Keratinocyte (primary cell): Measurements from ENCODE around the gene CLDN2. TPM values are rescaled to one million over a fixed set of nuclear protein-coding genes. Genes with fewer than 3 reads are reported as not detected.

Experiments
- DNase-seq: peaks from one replicate; pipeline ENCODE4 v3.0.0-alpha.2; 2011; ENCODE audit warnings: low read depth, missing footprints, low spot score
- FAIRE-seq: peaks from 2 replicates; lab custom pipeline; 2011; peaks lifted over from hg19 to GRCh38; lab: Jason Lieb, UNC
- H2AFZ ChIP-seq: 2 replicates; pipeline ENCODE4 v1.6.0; 2012; ENCODE audit warnings: low read length, control low read depth, inconsistent platforms; ENCODE audit not compliant: control insufficient read depth
- H3K27ac ChIP-seq: 2 replicates; pipeline ENCODE4 v1.5.1; 2011; ENCODE audit warnings: low read length; ENCODE audit not compliant: control insufficient read depth, insufficient read depth
- H3K27me3 ChIP-seq: 3 replicates; pipeline ENCODE4 v1.6.0; 2011; ENCODE audit warnings: low read length; ENCODE audit not compliant: control insufficient read depth, insufficient read depth; ENCODE audit errors: extremely low read depth
- H3K36me3 ChIP-seq, 2 experiments: 2 replicates in 1 of 2; 3 replicates in 1 of 2; pipeline ENCODE4 v1.5.1; 2011; ENCODE audit warnings: low read length in 2 of 2, mild to moderate bottlenecking in 1 of 2; ENCODE audit not compliant: control insufficient read depth in 2 of 2, insufficient read depth in 2 of 2; ENCODE audit errors: extremely low read depth in 1 of 2
- H3K4me1 ChIP-seq: 3 replicates; pipeline ENCODE4 v1.5.1; 2011; ENCODE audit warnings: low read length; ENCODE audit not compliant: control insufficient read depth, insufficient read depth; ENCODE audit errors: extremely low read depth
- H3K4me2 ChIP-seq: 3 replicates; pipeline ENCODE4 v1.6.0; 2011; ENCODE audit warnings: low read depth, low read length; ENCODE audit not compliant: control insufficient read depth, insufficient read depth; ENCODE audit errors: extremely low read depth
- H3K4me3 ChIP-seq, 3 experiments: fragments of 200-600 bp in 1 of 3; sonication (generic) in 1 of 3; 2 replicates in 2 of 3; 3 replicates in 1 of 3; pipeline ENCODE4 v1.5.1; 2011 to 2016; ENCODE audit warnings: low read length in 3 of 3, mild to moderate bottlenecking in 3 of 3, control low read depth in 2 of 3, inconsistent platforms in 1 of 3, low read depth in 1 of 3, mixed read lengths in 1 of 3, mixed run types in 1 of 3, moderate library complexity in 1 of 3; ENCODE audit not compliant: control insufficient read depth in 2 of 3, insufficient read depth in 2 of 3; ENCODE audit errors: extremely low read depth in 1 of 3
- H3K79me2 ChIP-seq: 2 replicates; pipeline ENCODE4 v1.6.0; 2012; ENCODE audit warnings: low read length; ENCODE audit not compliant: control insufficient read depth, insufficient read depth
- H3K9ac ChIP-seq: 3 replicates; pipeline ENCODE4 v1.6.0; 2011; ENCODE audit warnings: low read length; ENCODE audit not compliant: control insufficient read depth, insufficient read depth; ENCODE audit errors: extremely low read depth
- H3K9me1 ChIP-seq: 3 replicates; pipeline ENCODE4 v1.6.0; 2011; ENCODE audit warnings: low read length; ENCODE audit not compliant: control insufficient read depth, insufficient read depth; ENCODE audit errors: extremely low read depth
- H3K9me3 ChIP-seq: 2 replicates; pipeline ENCODE4 v1.5.1; 2012; ENCODE audit warnings: low read depth, low read length; ENCODE audit not compliant: control insufficient read depth
- H4K20me1 ChIP-seq: 3 replicates; pipeline ENCODE4 v1.6.0; 2011; ENCODE audit warnings: low read length; ENCODE audit not compliant: control insufficient read depth, insufficient read depth; ENCODE audit errors: extremely low read depth
- EZH2 ChIP-seq: IDR thresholded peaks from one replicate; pipeline ENCODE4 v1.6.1; 2012; ENCODE audit warnings: inconsistent platforms, mild to moderate bottlenecking, low read length, moderate library complexity
- dilution Hi-C: fragments of 300-500 bp; cut with MboI; formaldehyde crosslinking; loops from one replicate; pipeline ENCODE4 v1.7.0; 2020; ENCODE audit warnings: low sequenced_read_pairs; ENCODE audit not compliant: extremely low pct_ligation_motif_present
- polyA plus RNA-seq, 5 experiments: library from polyadenylated mRNA; depleted of rRNA in 3 of 5; stranded (reverse) in 3 of 5; stranded (forward) in 1 of 5; unstranded in 1 of 5; fragments of >200 nt; gene quantifications; 1 replicate in 1 of 5; 2 replicates in 3 of 5; 3 replicates in 1 of 5; pipeline versions ENCODE4 v1.2.1 to v1.2.3, GENCODE V29; 2011 to 2012; ENCODE audit warnings: missing spikeins in 2 of 5, low read depth in 1 of 5, low replicate concordance in 1 of 5
- TF ChIP-seq, protein P1 (sequence below), 3 experiments: IDR thresholded peaks in 1 of 3; conservative IDR thresholded peaks in 1 of 3; optimal IDR thresholded peaks in 1 of 3; 2 replicates in 2 of 3; 3 replicates in 1 of 3; pipeline versions ENCODE3 to v1.5.1; 2011; ENCODE audit warnings: low read length in 3 of 3, mild to moderate bottlenecking in 3 of 3, moderate library complexity in 2 of 3, control low read depth in 1 of 3, inconsistent platforms in 1 of 3; ENCODE audit not compliant: insufficient read depth in 2 of 3; ENCODE audit errors: extremely low read depth in 1 of 3

The CLDN2 gene
- polyA plus RNA-seq, 1 donor (not counting 4 experiments of a cell fraction or from before 2014, with no cell fraction given), result not detected

DNA sequence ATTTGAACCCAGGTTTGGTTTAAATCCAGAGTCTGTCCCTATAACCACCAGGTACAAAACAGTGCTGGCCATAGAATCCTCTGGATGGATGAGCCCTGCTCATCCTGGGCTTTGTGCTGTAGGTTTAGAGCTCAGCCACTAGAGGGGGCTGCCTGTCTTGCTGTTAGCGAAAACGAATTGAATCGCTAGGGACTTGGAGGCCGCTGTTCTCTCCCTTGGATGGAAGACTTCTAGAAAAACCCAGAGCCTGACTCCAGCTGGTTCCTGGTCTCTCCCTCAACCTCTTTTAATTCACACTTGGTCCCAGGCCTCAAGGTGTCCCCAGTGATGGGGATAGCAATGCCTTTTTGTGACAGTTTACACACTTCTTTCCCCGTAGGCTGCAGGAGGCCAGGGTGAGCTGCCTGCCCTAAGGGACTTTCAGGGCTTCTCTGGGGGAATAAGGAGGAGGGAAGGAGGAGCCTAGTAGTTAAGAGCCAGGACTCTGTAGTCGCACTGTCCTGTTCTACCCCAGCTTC, 25.8 kb upstream of the CLDN2 start:
- Histone ChIP-seq H3K4me3 (no peak overlapping the region), H3K9me1 (no peaks in the 10 kb centered on the region), H3K4me1 (peaks cover 13% of the 10 kb centered on the region), H3K9me3 (no peaks in the 10 kb centered on the region), H3K27ac (no peak overlapping the region), H3K36me3 (no peaks in the 10 kb centered on the region), H3K79me2 (no peaks in the 10 kb centered on the region), H3K9ac (no peak overlapping the region), H4K20me1 (no peaks in the 10 kb centered on the region), H3K4me2 (peak overlapping the region; percentile 46), H3K27me3 (no peaks in the 10 kb centered on the region), H2AFZ (peak overlapping the region; percentile 63)
- TF ChIP-seq, protein P1, sequence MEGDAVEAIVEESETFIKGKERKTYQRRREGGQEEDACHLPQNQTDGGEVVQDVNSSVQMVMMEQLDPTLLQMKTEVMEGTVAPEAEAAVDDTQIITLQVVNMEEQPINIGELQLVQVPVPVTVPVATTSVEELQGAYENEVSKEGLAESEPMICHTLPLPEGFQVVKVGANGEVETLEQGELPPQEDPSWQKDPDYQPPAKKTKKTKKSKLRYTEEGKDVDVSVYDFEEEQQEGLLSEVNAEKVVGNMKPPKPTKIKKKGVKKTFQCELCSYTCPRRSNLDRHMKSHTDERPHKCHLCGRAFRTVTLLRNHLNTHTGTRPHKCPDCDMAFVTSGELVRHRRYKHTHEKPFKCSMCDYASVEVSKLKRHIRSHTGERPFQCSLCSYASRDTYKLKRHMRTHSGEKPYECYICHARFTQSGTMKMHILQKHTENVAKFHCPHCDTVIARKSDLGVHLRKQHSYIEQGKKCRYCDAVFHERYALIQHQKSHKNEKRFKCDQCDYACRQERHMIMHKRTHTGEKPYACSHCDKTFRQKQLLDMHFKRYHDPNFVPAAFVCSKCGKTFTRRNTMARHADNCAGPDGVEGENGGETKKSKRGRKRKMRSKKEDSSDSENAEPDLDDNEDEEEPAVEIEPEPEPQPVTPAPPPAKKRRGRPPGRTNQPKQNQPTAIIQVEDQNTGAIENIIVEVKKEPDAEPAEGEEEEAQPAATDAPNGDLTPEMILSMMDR (optimal IDR thresholded peaks at IDR 0.05 in 1 of 3, IDR thresholded peaks at IDR 0.05 in 1 of 3, conservative IDR thresholded peaks at IDR 0.05 in 1 of 3; ENCODE audit: extremely low read depth in 1 of 3, insufficient read depth in 2 of 3, low read length in 3 of 3), result peak; percentile 85 to 93 (median 87)
- no peak for TF ChIP-seq EZH2
- no peak for DNase-seq
- dilution Hi-C loops, result no loop called here
- FAIRE-seq, result peak; percentile 79

GRCh38 chrX:106894978-106895452, 25.2 kb upstream of the CLDN2 start:
- FAIRE-seq, result peak; percentile 87
- DNase-seq, result no peak

More at GRCh38 chrX:106894978-106895452, 25.2 kb upstream of the CLDN2 start:
- peaks cover 13% of the 10 kb centered on the region for H3K4me1 ChIP-seq
- no peaks in the 10 kb centered on the region for H4K20me1 ChIP-seq
- dilution Hi-C loops, result no loop called here
- H3K9ac ChIP-seq, result no peak overlapping the region
- H3K27me3 ChIP-seq, result no peaks in the 10 kb centered on the region
- peak overlapping the region; percentile 46 for H3K4me2 ChIP-seq
- no peak overlapping the region for H3K27ac ChIP-seq
- no peaks in the 10 kb centered on the region for H3K79me2 ChIP-seq
- no peaks in the 10 kb centered on the region for H3K36me3 ChIP-seq
- H3K9me3 ChIP-seq, result no peaks in the 10 kb centered on the region
- no peak for TF ChIP-seq EZH2
- TF ChIP-seq, protein P1 (optimal IDR thresholded peaks at IDR 0.05 in 1 of 3, IDR thresholded peaks at IDR 0.05 in 1 of 3, conservative IDR thresholded peaks at IDR 0.05 in 1 of 3; ENCODE audit: extremely low read depth in 1 of 3, insufficient read depth in 2 of 3, low read length in 3 of 3), result no peak
- no peaks in the 10 kb centered on the region for H3K9me1 ChIP-seq
- no peak overlapping the region for H3K4me3 ChIP-seq
- no peak overlapping the region for H2AFZ ChIP-seq
